GM10248 (cell line): Measurements from ENCODE around the gene SHANK3.

Source experiments
- CTCF ChIA-PET: fragments of 300-600 bp; sonication (Branson Sonifier 250); formaldehyde crosslinking; extraction: SDS; loops from one replicate; lab custom pipeline; 2021; ENCODE audit warnings: antibody characterized with exemption; lab: Yijun Ruan, JAX
- POLR2A ChIA-PET: fragments of 350-650 bp; sonication (Branson Sonifier 250); formaldehyde crosslinking; extraction: SDS; loops from one replicate; lab custom pipeline; 2020; ENCODE audit warnings: antibody characterized with exemption; lab: Yijun Ruan, JAX
- DNase-seq: peaks from one replicate; pipeline ENCODE4 v3.0.0; 2012; ENCODE audit errors: extremely low spot score
- CTCF ChIP-seq: IDR thresholded peaks from 2 replicates; pipeline ENCODE4 v1.5.1; 2012; ENCODE audit warnings: mild to moderate bottlenecking, low read depth; ENCODE audit errors: extremely low read depth, missing control alignments, control extremely low read depth

The SHANK3 gene

GRCh38 chr22:50720301-50721256 lies 48.0 kb downstream of the SHANK3 start:
- CTCF ChIA-PET = no interaction called here
- no peak for TF ChIP-seq CTCF
- POLR2A ChIA-PET = no interaction called here
- no peak for DNase-seq

- CTCF ChIA-PET = no interaction called here
- POLR2A ChIA-PET = no interaction called here
- TF ChIP-seq CTCF = no peak
- DNase-seq = no peak
Observed at GRCh38 chr22:50721257-50721844, 48.7 kb downstream of the SHANK3 start.

GRCh38 chr22:50722048-50722701 lies 49.6 kb downstream of the SHANK3 start:
- CTCF ChIA-PET = interaction anchor here (1.3 kb wide), 1 partner anchor 11 kb away, joined by 4 read pairs; no protein-coding TSS in a partner anchor
- no peak for DNase-seq
- TF ChIP-seq CTCF = no peak
- POLR2A ChIA-PET = no interaction called here
